ENCODE results near the gene ZNF428.

ZNF428 gene

GRCh38 chr19:43575156-43575950, 44.1 kb downstream of the ZNF428 start, which contains the start of the genes PINLYP and XRCC1:
Gene PINLYP, plus strand, starts transcription at chr19:43575801. Its CDS starts 1,391 bp downstream, at chr19:43577192.
Gene XRCC1, minus strand, starts transcription at chr19:43575527. Its CDS starts 69 bp downstream, at chr19:43575458.
- no peaks in the 10 kb centered on the region for H3K9me3 ChIP-seq (replicated peaks in 1 of 11)
- TF ChIP-seq Cebpa-rat (IDR thresholded peaks at IDR 0.05), result no peak
- peak within 1 kb of the TSS; percentile 94 to 98 (median 96) for H3K4me2 ChIP-seq
- H3K4me3 ChIP-seq, result peak within 1 kb of the TSS; percentile 72 to 87 (median 82)
- peak within 1 kb of the TSS; percentile 69 to 90 (median 85) for H3K27ac ChIP-seq
- peaks cover 46 to 76% (median 69%) of the 10 kb centered on the region in 10 experiments for H3K4me1 ChIP-seq
- H4K20me1 ChIP-seq, result no peaks in the 10 kb centered on the region
- H3K9ac ChIP-seq, result peak within 1 kb of the TSS; percentile 83 to 94 (median 87)
- H3K27me3 ChIP-seq, result no peaks in the 10 kb centered on the region
- peaks cover 8 to 38% (median 17%) of the 10 kb centered on the region in 11 experiments; a peak in 18 of 22 replicates for H3K36me3 ChIP-seq

- Histone ChIP-seq H3K27me3 (no peaks in the 10 kb centered on the region), H3K9me3 (replicated peaks in 1 of 11) (no peaks in the 10 kb centered on the region), H3K36me3 (peaks cover 8 to 38% (median 17%) of the 10 kb centered on the region in 11 experiments; a peak in 18 of 22 replicates), H3K4me1 (peaks cover 47 to 76% (median 69%) of the 10 kb centered on the region in 10 experiments), H3K9ac (peak overlapping the region; percentile 83 to 94 (median 87)), H4K20me1 (no peaks in the 10 kb centered on the region), H3K27ac (peak overlapping the region; percentile 69 to 90 (median 85)), H3K4me3 (peak overlapping the region; percentile 72 to 87 (median 82)), H3K4me2 (peak overlapping the region; percentile 94 to 98 (median 96))
- no peak for TF ChIP-seq Cebpa-rat (IDR thresholded peaks at IDR 0.05)
Observed at GRCh38 chr19:43574424-43575155, 44.8 kb downstream of the ZNF428 start.

- Histone ChIP-seq H3K36me3 (peaks cover 8 to 45% (median 17%) of the 10 kb centered on the region in 11 experiments; a peak in 18 of 22 replicates), H3K4me3 (no peak overlapping the region), H3K4me1 (peaks cover 49 to 73% (median 65%) of the 10 kb centered on the region in 10 experiments), H3K9me3 (replicated peaks in 1 of 11) (no peaks in the 10 kb centered on the region), H4K20me1 (no peaks in the 10 kb centered on the region), H3K9ac (peak overlapping the region in 4 of 11 experiments; percentile 6 to 42 (median 24); a peak in 1 of 22 replicates), H3K27me3 (no peaks in the 10 kb centered on the region), H3K4me2 (peak overlapping the region in 6 of 11 experiments; percentile 9 to 37 (median 12); a peak in 6 of 22 replicates), H3K27ac (peak overlapping the region in 5 of 11 experiments; percentile 22 to 68 (median 63); a peak in 8 of 22 replicates)
- no peak for TF ChIP-seq Cebpa-rat (IDR thresholded peaks at IDR 0.05)
Observed at GRCh38 chr19:43572171-43572588, 47.2 kb downstream of the ZNF428 start.

- H3K9ac ChIP-seq, result peak overlapping the region in 5 of 11 experiments; percentile 12 to 53 (median 24); a peak in 6 of 22 replicates
- H3K4me1 ChIP-seq, result peaks cover 56 to 78% (median 69%) of the 10 kb centered on the region in 10 experiments
- H3K4me3 ChIP-seq, result no peak overlapping the region
- peak overlapping the region in 9 of 11 experiments; percentile 9 to 50 (median 22); a peak in 13 of 22 replicates for H3K4me2 ChIP-seq
- H4K20me1 ChIP-seq, result no peaks in the 10 kb centered on the region
- H3K36me3 ChIP-seq, result peaks cover 8 to 45% (median 17%) of the 10 kb centered on the region in 11 experiments; a peak in 18 of 22 replicates
- peak overlapping the region in 7 of 11 experiments; percentile 0 to 68 (median 61); a peak in 13 of 22 replicates for H3K27ac ChIP-seq
- TF ChIP-seq Cebpa-rat (IDR thresholded peaks at IDR 0.05), result no peak
- H3K9me3 ChIP-seq (replicated peaks in 1 of 11), result no peaks in the 10 kb centered on the region
- no peaks in the 10 kb centered on the region for H3K27me3 ChIP-seq
Observed at GRCh38 chr19:43570174-43570791, 49.1 kb downstream of the ZNF428 start.

DNA sequence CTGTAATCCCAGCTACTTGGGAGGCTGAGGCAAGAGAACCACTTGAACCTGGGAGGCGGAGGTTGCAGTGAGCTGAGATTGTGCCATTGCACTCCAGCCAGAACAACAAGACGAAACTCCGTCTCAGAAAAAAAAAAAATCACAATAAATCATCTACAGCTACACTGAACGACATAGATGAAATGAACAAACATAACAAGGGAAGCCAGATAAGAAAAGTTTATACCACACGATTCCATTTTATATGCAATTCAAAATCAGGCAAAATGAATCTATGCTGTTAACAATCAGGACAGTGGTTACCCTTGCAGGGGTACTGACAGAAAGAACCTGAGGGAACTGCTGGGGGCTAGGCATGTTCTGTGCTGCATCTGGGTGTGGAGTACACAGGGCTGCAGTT, 49.8 kb downstream of the ZNF428 start:
- Histone ChIP-seq H3K4me2 (peak overlapping the region in 7 of 11 experiments; percentile 9 to 37 (median 22); a peak in 4 of 22 replicates), H3K36me3 (peaks cover 8 to 45% (median 17%) of the 10 kb centered on the region in 11 experiments; a peak in 18 of 22 replicates), H3K4me3 (no peak overlapping the region), H3K27ac (peak overlapping the region in 5 of 11 experiments; percentile 0 to 68 (median 63); a peak in 9 of 22 replicates), H3K27me3 (no peaks in the 10 kb centered on the region), H3K9me3 (replicated peaks in 1 of 11) (no peaks in the 10 kb centered on the region), H3K9ac (peak overlapping the region in 3 of 11 experiments; percentile 24 to 53 (median 31); a peak in 2 of 22 replicates), H3K4me1 (peaks cover 59 to 82% (median 72%) of the 10 kb centered on the region in 10 experiments), H4K20me1 (no peaks in the 10 kb centered on the region)
- TF ChIP-seq Cebpa-rat (IDR thresholded peaks at IDR 0.05), result no peak

GRCh38 chr19:43564800-43565199, 54.6 kb downstream of the ZNF428 start:
- peak overlapping the region; percentile 79 to 98 (median 96) for H3K27ac ChIP-seq
- peak overlapping the region; percentile 65 to 88 (median 78) for H3K4me2 ChIP-seq
- peaks cover 59 to 80% (median 77%) of the 10 kb centered on the region in 10 experiments for H3K4me1 ChIP-seq
- H3K36me3 ChIP-seq, result peaks cover 0 to 31% (median 8%) of the 10 kb centered on the region in 11 experiments; a peak in 12 of 22 replicates
- peak in 2 of 11 experiments; percentile 47 to 81; a peak in 2 of 22 replicates for TF ChIP-seq Cebpa-rat (IDR thresholded peaks at IDR 0.05)
- peak overlapping the region; percentile 17 to 87 (median 81); a peak in 20 of 22 replicates for H3K9ac ChIP-seq
- no peaks in the 10 kb centered on the region; a peak in 1 of 22 replicates for H3K9me3 ChIP-seq (replicated peaks in 1 of 11)
- no peaks in the 10 kb centered on the region for H3K27me3 ChIP-seq
- H3K4me3 ChIP-seq, result peak overlapping the region in 2 of 10 experiments; percentile 21 to 23; a peak in 2 of 20 replicates
- no peaks in the 10 kb centered on the region; a peak in 1 of 22 replicates for H4K20me1 ChIP-seq

DNA sequence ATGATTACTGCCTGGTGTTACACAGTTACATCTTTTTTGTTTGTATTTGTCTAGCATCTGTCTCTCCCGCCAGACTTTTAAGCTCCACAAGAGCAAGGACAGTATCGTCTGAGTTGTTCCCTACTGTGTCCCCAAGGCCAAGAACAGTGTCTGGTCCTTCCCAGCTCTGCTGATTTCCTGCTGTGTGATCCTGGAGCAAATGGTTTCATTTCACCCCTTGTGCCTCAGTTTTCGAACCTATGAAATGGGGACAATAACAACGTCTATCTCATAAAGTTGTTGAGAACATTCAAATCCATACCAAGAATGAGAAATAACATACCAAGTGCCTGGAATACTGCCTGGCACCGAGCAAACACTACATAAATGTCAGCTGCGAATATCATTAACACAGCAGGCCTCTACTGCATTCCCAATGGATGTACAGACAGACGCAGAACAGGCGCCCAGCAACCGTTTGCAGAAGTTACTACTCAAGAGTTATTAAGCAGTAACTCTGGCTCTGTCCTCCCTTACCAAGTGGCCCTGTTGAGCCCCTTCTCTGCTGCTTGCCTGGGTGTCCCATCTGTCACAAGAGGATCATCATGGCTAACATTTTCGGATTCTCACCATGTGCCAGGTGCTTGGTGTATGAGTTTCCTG, 55.5 kb downstream of the ZNF428 start:
- Histone ChIP-seq H3K36me3 (peaks cover 0 to 34% (median 12%) of the 10 kb centered on the region in 11 experiments; a peak in 15 of 22 replicates), H3K27me3 (no peaks in the 10 kb centered on the region), H3K9me3 (replicated peaks in 1 of 11) (no peaks in the 10 kb centered on the region; a peak in 1 of 22 replicates), H3K9ac (peak overlapping the region; percentile 64 to 87 (median 81)), H3K4me2 (peak overlapping the region; percentile 65 to 88 (median 78)), H3K4me1 (peaks cover 61 to 84% (median 78%) of the 10 kb centered on the region in 10 experiments), H3K4me3 (peak overlapping the region in 2 of 10 experiments; percentile 21 to 31; a peak in 1 of 20 replicates), H4K20me1 (no peaks in the 10 kb centered on the region; a peak in 1 of 22 replicates), H3K27ac (peak overlapping the region; percentile 79 to 98 (median 96))
- no peak for TF ChIP-seq Cebpa-rat (IDR thresholded peaks at IDR 0.05)

All from BLaER1 treated with 17β-estradiol and CSF1 and Interleukin-3, amounts not matched to agents 10 nM and 100 nM (cell line).